Anterior cingulate cortex (tissue), 58 donors: Measurements from ENCODE around the gene TROAP.
A peak's percentile ranks its signal among the peaks of the same experiment; 100 is the strongest.
"Not testable (repeated sequence)": the region's sequence is repeated elsewhere in the genome, so short reads cannot be mapped to it uniquely, and the experiment has no call there.

Experiments
- DNase-seq, 58 donors: peaks; one replicate each; lab custom pipeline; 2025; lab: John Stamatoyannopoulos, UW

The TROAP gene

GRCh38 chr12:49327368-49327767 lies 4.3 kb downstream of the TROAP start:
- DNase-seq: no peak

- DNase-seq: no peak
Observed at GRCh38 chr12:49327887-49328286, 4.8 kb downstream of the TROAP start.

- no peak for DNase-seq
Observed at GRCh38 chr12:49328816-49329215, 5.8 kb downstream of the TROAP start.

- no peak for DNase-seq
Observed at GRCh38 chr12:49330032-49330619, 7.1 kb downstream of the TROAP start.

DNA sequence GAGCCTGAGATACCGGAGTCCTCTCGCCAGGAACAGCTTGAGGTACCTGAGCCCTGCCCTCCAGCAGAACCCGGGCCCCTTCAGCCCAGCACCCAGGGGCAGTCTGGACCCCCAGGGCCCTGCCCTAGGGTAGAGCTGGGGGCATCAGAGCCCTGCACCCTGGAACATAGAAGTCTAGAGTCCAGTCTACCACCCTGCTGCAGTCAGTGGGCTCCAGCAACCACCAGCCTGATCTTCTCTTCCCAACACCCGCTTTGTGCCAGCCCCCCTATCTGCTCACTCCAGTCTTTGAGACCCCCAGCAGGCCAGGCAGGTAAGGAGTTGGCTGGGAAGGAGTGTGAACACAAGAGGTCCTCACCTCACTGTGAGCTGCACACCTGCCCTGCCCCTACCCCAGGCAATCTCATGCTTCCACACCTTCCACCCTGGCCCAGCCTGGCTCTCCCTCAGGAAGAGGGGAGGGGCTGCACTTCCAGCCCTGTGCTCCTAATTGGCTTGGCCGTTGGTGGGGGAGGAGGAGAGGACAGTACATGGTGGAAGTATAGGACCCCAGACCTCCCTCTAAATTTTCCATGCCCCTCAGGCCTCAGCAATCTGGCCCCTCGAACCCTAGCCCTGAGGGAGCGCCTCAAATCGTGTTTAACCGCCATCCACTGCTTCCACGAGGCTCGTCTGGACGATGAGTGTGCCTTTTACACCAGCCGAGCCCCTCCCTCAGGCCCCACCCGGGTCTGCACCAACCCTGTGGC lies 7.8 kb downstream of the TROAP start:
- DNase-seq: no peak

GRCh38 chr12:49331380-49332222 lies 8.5 kb downstream of the TROAP start:
- peak in 52 of 58 donors; percentile 13 to 69 (median 38) for DNase-seq

DNA sequence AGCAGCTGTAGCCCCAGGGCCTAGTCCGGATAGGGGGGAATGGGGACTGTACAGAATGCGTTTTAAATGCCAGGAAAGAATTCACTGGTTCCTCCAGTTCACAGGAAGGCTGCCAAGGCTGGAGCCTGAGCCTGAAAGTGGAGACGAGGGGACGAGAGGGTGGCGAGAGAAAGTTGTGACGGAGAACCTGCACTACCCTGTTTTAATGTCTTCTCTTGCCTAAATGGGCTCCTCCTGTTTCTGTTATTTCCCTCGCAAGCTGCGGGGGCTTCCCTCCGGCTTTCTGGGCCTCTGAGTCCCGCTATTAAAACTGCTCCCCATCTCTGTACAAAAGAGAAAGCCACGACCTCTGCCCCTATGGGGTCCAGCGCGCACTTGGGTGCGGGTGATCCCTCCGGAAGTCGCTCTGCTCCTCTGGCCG lies 9.4 kb downstream of the TROAP start:
- DNase-seq: no peak

DNA sequence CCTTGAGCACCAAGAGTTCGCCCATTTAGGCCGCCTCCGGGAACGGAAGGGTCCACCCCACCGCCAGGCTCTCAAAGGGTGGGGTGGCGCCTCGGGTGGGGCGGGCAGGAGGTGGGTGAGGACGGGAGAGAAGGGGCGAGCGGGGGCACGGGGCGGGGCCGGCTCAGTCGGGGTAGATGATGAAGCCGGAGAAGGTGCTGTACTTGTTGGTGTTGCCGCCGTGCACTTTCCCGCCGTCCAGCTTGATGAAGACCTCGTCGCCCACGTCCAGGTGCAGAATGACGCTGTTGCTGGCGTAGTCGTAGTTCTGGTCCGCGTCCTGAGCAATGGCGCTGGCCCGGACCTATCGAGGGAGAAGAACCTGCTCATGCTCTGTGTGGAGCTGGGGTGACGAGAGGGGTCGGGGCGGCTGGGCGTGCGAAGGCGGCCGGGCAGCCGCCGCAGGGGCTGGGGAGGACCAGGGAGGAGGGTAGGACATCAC lies 9.9 kb downstream of the TROAP start:
- DNase-seq: no peak

- not testable (repeated sequence) for DNase-seq
Observed at GRCh38 chr12:49333778-49334177, 10.7 kb downstream of the TROAP start.

- DNase-seq: no peak
Observed at GRCh38 chr12:49334226-49334625, 11.2 kb downstream of the TROAP start.

- DNase-seq: no peak
Observed at GRCh38 chr12:49334681-49335080, 11.6 kb downstream of the TROAP start.

GRCh38 chr12:49335118-49335954 lies 12.3 kb downstream of the TROAP start:
- no peak for DNase-seq

DNA sequence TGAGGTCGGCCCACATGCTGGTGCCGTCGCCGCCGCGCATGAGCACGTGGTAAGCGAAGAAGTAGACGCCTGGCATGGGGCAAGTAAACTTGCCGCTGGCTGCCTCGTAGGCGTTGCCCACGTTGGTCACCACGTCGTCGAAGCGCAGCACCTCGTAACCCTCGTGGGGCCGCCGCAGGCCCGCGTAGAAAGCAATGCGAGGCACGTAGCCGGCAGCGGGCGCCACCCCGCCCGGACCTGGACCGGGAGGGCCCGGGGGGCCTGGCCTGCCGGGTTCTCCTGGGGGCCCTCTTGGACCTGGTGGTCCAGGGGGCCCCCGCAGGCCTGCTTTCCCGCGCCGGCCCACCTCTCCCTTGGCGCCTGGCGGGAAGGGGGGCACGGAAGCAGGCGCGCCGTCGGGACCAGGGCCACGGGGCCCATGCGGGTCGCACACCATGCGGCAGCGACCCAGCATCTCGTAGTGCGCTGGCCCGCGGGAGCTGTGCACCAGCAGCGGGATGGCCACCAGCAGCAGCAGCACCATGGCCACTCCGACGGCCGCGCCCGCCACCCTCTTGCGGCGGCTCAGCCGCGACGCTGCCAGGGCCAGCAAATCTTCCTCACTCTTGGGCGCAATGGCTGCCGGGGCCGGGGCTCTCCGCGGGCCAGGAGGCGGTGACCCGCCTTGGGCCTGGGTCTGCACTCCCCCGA lies 13.0 kb downstream of the TROAP start:
- DNase-seq: no peak

DNA sequence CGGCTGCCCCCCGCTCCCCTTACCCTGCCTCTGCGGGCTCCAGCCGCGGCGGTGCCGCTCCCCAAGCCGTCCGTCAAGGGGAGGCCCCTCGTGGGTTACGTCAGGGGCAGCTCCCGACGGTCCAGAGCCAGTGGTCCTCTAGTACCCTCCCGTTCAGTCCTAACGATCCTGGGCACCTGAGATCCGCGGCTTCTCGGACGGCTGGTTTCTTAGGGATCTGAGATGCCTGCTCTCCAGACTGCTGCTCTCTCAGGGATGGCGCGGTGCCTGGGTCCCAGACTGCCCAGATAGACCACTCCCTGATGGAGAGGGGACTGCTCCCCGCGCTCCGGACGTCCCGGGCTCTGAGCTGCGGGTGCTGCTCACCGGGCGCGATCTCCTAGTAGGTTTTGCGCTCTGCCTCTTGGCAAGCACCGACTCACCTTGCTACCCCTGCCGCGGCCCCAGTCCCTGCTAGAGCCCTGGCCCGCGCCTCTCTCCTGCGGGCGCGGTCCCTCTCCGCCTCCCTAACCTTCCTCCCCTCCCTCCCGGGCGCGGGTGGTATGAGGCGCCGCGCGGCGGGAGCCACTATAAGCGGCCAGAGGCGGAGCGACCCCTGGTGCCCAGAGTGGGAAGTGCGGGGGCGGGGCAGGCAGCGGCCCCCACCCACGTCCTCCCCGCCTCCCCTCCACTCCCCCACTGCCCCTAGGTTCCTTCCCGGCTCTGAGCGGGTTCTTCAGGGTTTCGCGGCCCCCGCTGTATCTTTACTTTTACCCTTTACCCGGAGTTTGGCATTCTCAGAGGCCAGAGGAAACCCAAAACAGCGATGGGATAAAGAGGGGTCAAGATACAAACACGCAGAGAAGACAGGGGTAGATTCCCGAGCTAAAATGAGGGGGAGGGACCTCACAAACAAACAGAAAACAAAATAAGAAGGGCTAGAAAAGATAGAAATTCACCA lies 13.9 kb downstream of the TROAP start, which contains the start of gene C1QL4:
C1QL4 (minus strand) TSS at position 544 of the 940 bp plus-strand sequence. CDS start 711 bp downstream, outside the sequence.
- peak in 43 of 58 donors; percentile 11 to 80 (median 43) for DNase-seq

DNA sequence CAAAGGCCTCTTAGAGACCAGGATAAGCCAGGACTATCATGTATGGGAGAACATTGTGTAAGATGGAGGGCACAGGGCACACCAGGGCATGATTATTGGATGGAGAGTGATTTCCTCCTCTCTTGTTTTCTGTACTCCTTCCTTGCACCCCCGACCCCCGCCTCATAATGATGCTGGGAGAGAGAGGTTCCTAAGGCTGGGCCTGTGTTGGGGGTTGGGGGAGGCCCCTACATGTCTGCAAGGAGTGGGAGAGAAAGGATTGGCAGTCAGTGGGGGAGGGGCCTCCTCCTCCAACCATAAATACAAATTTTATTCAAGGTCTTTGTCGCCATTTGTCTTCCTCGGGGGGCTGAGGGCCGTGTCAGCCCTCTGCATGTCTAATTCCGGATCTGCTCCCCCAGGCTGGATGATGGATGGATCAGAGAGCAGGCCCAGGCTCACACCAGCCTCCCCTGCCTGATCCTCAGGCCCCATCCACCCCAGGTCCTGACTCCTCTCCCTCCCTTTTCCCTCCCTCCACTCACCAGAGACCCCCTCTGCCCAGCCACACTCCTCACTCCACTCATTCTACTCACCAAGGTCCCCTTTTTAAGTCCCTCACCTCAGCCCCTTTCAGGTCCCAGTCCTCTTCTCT lies 15.9 kb downstream of the TROAP start:
- DNase-seq: no peak

DNA sequence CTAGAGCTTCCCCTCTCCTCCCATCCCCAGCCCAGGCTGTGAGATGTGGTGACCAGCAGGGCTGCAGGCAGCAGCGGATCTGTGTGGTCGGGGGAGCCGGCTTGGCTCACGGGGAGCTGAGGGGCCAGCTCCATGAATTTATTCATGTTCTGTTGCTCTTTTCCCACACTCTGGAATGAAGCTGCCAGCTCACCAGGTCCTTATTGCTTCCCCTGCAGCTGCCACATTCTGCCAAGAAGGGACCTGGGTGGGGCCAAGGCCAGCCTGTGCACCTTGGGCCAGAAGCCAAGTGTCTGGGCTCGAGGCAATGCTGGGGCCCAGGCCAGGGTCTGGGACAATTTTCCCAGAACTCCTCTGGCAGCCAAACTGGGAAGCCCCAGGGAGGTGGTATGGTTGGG lies 16.4 kb downstream of the TROAP start:
- peak in 1 of 58 donors; percentile 18 for DNase-seq

DNA sequence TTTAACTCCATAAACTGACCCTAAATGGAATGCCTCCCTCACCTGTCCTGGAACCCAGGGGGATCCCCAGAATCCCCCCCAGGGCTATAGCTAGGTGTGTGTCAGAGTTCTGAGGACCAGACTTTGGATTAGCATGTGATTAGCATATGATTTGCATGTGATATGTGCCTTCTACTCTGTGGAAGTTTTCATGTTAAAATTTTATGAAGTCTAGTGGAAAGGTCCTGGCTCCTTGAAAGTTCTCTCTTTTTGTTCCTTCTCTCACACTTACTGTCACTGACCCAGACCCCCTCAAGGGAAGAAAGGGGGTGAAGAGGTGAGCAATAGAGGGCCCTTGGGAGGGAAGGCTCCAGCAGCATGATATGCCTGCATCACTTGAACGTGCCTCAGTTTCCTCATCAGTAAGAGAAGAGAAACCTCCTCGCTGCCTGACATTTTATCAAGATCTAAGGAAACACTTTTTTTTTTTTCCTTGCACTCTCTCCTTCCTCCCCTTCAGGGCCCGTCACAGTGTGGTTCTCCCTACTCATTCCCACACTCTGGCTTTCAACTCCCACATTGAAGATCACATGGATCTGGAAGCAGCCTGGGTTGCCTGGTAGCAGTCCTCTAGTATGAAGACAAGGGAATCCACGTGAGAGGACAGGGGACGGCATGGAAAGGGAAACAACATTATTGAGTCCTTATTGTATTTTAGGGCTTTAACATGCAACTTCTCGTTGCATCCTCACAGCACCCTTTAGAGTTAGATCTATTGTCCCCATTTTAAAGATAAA lies 17.2 kb downstream of the TROAP start:
- DNase-seq: no peak
